Activated T-helper 1 cell treated with anti-CD3 and anti-CD28 coated beads, Interleukin-12 subunit alpha, Interleukin-12 subunit beta, Interleukin-2, Interleukin-4 antibody, amounts not matched to agents 30 ng/mL and 10 ng/mL and 1 ng/mL, durations not matched to agents 14 hours and 24 hours and 36 hours (primary cell): ENCODE measurements around the gene TNKS2. TPM values are rescaled to one million over a fixed set of nuclear protein-coding genes. Genes with fewer than 3 reads are reported as not detected.

Experiments used
- DNase-seq: peaks from one replicate; pipeline ENCODE4 v3.0.0; 2021; ENCODE audit warnings: low spot score
- H3K27ac Mint-ChIP-seq: one replicate; pipeline ENCODE4 v1.8.0; 2021; ENCODE audit warnings: mild to moderate bottlenecking, mixed read lengths
- H3K27me3 Mint-ChIP-seq: one replicate; pipeline ENCODE4 v1.8.0; 2022; ENCODE audit warnings: mild to moderate bottlenecking, moderate library complexity, mixed read lengths; ENCODE audit not compliant: insufficient read depth
- H3K36me3 Mint-ChIP-seq: one replicate; pipeline ENCODE4 v1.8.0; 2021; ENCODE audit warnings: low read depth, mixed read lengths
- H3K4me1 Mint-ChIP-seq: one replicate; pipeline ENCODE4 v1.8.0; 2021; ENCODE audit warnings: low read depth, mixed read lengths
- H3K4me3 Mint-ChIP-seq: one replicate; pipeline ENCODE4 v1.8.0; 2021; ENCODE audit warnings: mild to moderate bottlenecking, moderate library complexity, mixed read lengths
- H3K9me3 Mint-ChIP-seq: one replicate; pipeline ENCODE4 v1.8.0; 2021; ENCODE audit warnings: mixed read lengths
- intact Hi-C: fragments of 100-400 bp; cut with micrococcal nuclease; formaldehyde crosslinking; loops from one replicate; pipeline ENCODE4 v1.15.1; 2024
- total RNA-seq: library from RNA; stranded (reverse); gene quantifications from 2 replicates; pipeline ENCODE4 v1.2.3, GENCODE V29; 2022

Gene TNKS2
- total RNA-seq, 1 donor from 2014 or later, result 29.9 TPM

GRCh38 chr10:91843083-91843482 lies 44.9 kb downstream of the TNKS2 start:
- intact Hi-C loops, result no loop called here
- H3K9me3 Mint-ChIP-seq, result no peaks in the 10 kb centered on the region
- no peaks in the 10 kb centered on the region for H3K4me1 Mint-ChIP-seq
- no peak overlapping the region for H3K4me3 Mint-ChIP-seq
- H3K36me3 Mint-ChIP-seq, result peaks cover 46% of the 10 kb centered on the region
- no peaks in the 10 kb centered on the region for H3K27me3 Mint-ChIP-seq
- H3K27ac Mint-ChIP-seq, result no peak overlapping the region
- no peak for DNase-seq

DNA sequence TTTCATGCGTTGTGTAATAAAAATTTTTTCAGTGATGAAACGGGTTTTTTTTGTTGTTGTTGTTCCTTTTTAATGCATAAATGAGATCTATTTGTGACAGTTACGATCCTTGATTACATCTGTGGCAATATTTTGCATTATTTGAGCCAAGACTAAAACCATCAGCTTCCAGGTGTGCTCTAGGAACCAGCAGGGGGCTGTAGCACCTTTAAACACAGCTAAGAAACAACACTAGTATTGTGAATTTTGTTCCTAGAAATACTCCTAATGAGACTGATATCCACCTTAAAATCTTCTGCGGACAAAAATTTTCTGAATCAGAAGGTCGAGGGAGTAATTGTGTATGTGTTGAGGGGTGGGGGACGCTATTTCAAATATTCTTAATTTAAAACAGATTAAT lies 58.4 kb downstream of the TNKS2 start:
- no peak for DNase-seq
- H3K4me3 Mint-ChIP-seq, result no peak overlapping the region
- intact Hi-C loops, result loop anchor here (1.0 to 5.0 kb wide), 2 partner anchors 57 to 99 kb away; no protein-coding TSS in a partner anchor
- no peaks in the 10 kb centered on the region for H3K4me1 Mint-ChIP-seq
- H3K9me3 Mint-ChIP-seq, result no peaks in the 10 kb centered on the region
- peaks cover 41% of the 10 kb centered on the region for H3K36me3 Mint-ChIP-seq
- no peak overlapping the region for H3K27ac Mint-ChIP-seq
- H3K27me3 Mint-ChIP-seq, result no peaks in the 10 kb centered on the region

DNA sequence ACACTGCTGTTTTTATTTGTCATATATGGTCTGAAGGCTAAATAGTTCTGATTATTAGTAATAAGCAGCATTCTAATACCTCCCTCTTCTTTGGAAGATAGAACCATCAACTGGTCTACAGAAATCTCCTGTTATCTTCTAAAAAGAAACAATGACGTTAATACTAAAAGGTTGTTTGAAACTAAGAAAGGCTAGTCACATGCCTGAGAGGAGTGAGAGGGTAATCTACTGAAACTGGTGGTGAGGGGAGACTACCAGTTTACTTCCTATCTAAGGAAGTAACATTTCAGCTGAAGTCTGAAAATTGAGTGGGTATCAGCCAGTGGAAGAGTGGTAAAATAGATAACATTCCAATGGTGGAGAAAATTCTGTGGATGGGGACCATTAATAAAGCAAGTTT lies 62.7 kb downstream of the TNKS2 start:
- no peak for DNase-seq
- Mint-ChIP-seq H3K36me3 (peaks cover 41% of the 10 kb centered on the region), H3K27me3 (no peaks in the 10 kb centered on the region), H3K4me1 (no peaks in the 10 kb centered on the region), H3K9me3 (no peaks in the 10 kb centered on the region), H3K4me3 (no peak overlapping the region), H3K27ac (no peak overlapping the region)
- intact Hi-C loops, result no loop called here

- intact Hi-C loops, result no loop called here
- Mint-ChIP-seq H3K9me3 (no peaks in the 10 kb centered on the region), H3K36me3 (peaks cover 21% of the 10 kb centered on the region), H3K4me1 (no peaks in the 10 kb centered on the region), H3K27me3 (no peaks in the 10 kb centered on the region), H3K4me3 (no peak overlapping the region), H3K27ac (no peak overlapping the region)
- DNase-seq, result no peak
Measured at GRCh38 chr10:91864099-91864498, 65.9 kb downstream of the TNKS2 start.

GRCh38 chr10:91864744-91865143 lies 66.5 kb downstream of the TNKS2 start:
- Mint-ChIP-seq H3K4me3 (no peak overlapping the region), H3K27ac (no peak overlapping the region), H3K27me3 (no peaks in the 10 kb centered on the region), H3K9me3 (no peaks in the 10 kb centered on the region), H3K4me1 (no peaks in the 10 kb centered on the region), H3K36me3 (peaks cover 20% of the 10 kb centered on the region)
- intact Hi-C loops, result no loop called here
- DNase-seq, result no peak

DNA sequence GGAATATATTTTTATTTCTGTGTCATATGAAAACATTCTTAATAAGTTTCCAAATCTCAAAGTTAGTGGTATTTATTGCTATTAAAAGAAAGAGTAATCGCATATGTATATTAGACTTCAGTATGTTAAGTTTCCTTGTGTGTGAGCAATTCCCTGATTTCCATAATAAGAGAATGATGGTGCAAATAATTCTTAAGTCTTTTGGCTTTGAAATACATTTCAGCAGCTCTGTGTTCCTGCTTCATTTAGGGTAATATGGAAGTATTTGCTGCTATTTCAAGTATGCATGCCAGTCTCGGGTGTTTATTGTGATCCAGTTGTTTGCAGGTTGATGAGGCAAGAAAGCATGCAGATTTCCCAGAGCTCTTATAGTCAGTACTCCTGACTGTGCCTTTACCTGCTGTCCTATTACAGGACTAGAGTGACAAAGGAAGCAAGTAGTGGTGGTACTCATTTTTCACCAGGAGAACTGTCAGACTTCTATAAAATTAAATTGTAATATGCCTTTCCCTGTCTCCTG lies 67.4 kb downstream of the TNKS2 start:
- no peaks in the 10 kb centered on the region for H3K9me3 Mint-ChIP-seq
- no peak overlapping the region for H3K27ac Mint-ChIP-seq
- peaks cover 16% of the 10 kb centered on the region for H3K36me3 Mint-ChIP-seq
- H3K27me3 Mint-ChIP-seq, result no peaks in the 10 kb centered on the region
- no peak for DNase-seq
- H3K4me1 Mint-ChIP-seq, result no peaks in the 10 kb centered on the region
- intact Hi-C loops, result no loop called here
- H3K4me3 Mint-ChIP-seq, result no peak overlapping the region

DNA sequence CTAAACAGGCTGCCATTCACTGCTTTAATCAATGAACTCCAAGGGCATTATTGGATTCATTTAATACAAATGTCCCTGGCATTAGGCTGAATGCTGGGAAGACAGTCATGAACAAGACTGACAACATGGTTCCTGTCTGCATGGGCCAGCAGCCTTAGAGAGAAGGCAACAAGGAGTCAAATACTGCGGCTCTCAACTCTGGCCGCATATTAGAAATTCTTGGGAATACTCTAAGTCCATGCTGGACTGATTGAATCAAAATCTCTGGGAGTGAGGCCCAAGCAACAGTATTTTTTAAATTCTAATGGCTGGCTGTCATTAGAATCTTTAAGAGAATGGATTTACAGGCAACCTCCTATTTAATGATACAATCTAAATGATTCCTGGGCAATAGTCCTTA lies 76.9 kb downstream of the TNKS2 start:
- Mint-ChIP-seq H3K9me3 (no peaks in the 10 kb centered on the region), H3K36me3 (no peaks in the 10 kb centered on the region), H3K4me3 (no peak overlapping the region), H3K27ac (no peak overlapping the region), H3K27me3 (peaks cover 5% of the 10 kb centered on the region), H3K4me1 (no peaks in the 10 kb centered on the region)
- intact Hi-C loops, result no loop called here
- no peak for DNase-seq

GRCh38 chr10:91875779-91876178 lies 77.6 kb downstream of the TNKS2 start:
- H3K4me1 Mint-ChIP-seq, result no peaks in the 10 kb centered on the region
- intact Hi-C loops, result no loop called here
- no peaks in the 10 kb centered on the region for H3K9me3 Mint-ChIP-seq
- H3K27ac Mint-ChIP-seq, result no peak overlapping the region
- H3K27me3 Mint-ChIP-seq, result peaks cover 5% of the 10 kb centered on the region
- DNase-seq, result no peak
- no peaks in the 10 kb centered on the region for H3K36me3 Mint-ChIP-seq
- H3K4me3 Mint-ChIP-seq, result no peak overlapping the region

GRCh38 chr10:91879515-91880170 lies 81.4 kb downstream of the TNKS2 start:
- no peaks in the 10 kb centered on the region for H3K4me1 Mint-ChIP-seq
- H3K27ac Mint-ChIP-seq, result no peak overlapping the region
- no peaks in the 10 kb centered on the region for H3K9me3 Mint-ChIP-seq
- H3K4me3 Mint-ChIP-seq, result no peak overlapping the region
- H3K27me3 Mint-ChIP-seq, result peaks cover 20% of the 10 kb centered on the region
- intact Hi-C loops, result no loop called here
- DNase-seq, result no peak
- no peaks in the 10 kb centered on the region for H3K36me3 Mint-ChIP-seq

GRCh38 chr10:91880310-91880709 lies 82.1 kb downstream of the TNKS2 start:
- Mint-ChIP-seq H3K27ac (no peak overlapping the region), H3K9me3 (no peaks in the 10 kb centered on the region), H3K4me3 (no peak overlapping the region), H3K4me1 (no peaks in the 10 kb centered on the region), H3K36me3 (no peaks in the 10 kb centered on the region), H3K27me3 (peaks cover 20% of the 10 kb centered on the region)
- no peak for DNase-seq
- intact Hi-C loops, result no loop called here

DNA sequence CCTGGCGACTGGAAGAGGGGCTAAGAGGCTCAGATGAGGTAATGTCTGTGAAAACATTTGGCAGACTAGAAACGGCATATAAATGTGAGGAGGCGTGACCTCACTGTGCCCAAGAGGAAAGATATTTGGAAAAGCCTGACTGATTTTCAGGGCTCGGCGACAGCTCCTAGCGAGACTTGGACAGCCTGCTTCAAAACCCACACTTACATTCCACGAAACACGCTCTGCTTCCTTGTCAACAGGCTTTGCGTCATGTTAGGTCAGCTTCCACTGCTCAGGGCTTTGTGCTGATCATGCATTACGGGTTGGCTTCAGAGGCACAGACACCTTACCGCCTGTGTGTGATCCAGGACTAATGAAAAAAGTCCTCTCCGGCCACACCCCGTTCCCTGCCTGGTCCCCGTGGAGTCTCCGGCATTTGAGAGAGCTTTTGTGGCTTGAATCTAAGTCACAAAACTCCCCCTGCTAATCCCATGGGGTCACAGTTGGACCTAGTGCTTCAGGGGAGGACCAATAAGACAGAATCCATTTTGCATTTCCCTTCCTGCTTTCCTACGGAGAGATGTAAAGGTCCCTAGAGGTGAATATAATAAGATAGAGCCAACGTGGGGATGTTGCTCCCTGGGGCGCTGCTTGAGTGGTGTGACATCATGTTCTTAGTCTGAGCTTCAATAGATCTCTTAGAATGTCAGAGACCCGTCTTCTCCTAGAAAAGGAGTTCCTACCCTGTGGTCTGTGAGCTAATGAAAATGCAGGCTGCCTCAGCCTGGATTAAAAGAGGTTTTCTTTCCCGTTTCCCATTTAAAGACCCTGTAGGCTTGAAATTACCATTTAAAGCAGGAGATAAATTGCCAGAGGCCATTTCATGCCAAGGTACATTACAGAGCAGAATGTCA lies 85.6 kb downstream of the TNKS2 start:
- H3K9me3 Mint-ChIP-seq, result no peaks in the 10 kb centered on the region
- DNase-seq, result no peak
- peaks cover 9% of the 10 kb centered on the region for H3K4me1 Mint-ChIP-seq
- intact Hi-C loops, result no loop called here
- no peak overlapping the region for H3K4me3 Mint-ChIP-seq
- H3K36me3 Mint-ChIP-seq, result peaks cover 2% of the 10 kb centered on the region
- H3K27me3 Mint-ChIP-seq, result peaks cover 37% of the 10 kb centered on the region
- H3K27ac Mint-ChIP-seq, result no peak overlapping the region

DNA sequence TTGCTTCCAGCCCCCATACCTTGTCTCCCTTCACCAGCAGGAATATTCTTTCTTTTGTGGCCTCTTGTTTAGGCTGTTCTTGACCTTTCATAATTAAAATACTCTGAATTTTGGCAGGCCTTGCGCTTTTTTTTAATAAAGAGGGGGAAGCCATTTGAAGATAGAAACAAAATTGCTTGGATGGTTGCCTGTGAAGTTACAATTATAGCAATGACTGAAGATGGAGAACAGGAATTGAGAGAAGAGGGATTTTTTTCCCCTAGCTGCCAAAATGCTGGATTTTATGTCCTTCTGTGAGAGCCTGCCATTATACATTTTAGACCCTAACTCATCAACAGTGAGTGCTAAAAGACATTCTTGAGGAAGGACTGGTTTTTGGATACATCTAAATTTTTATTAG lies 86.3 kb downstream of the TNKS2 start:
- Mint-ChIP-seq H3K36me3 (peaks cover 3% of the 10 kb centered on the region), H3K4me3 (no peak overlapping the region), H3K9me3 (no peaks in the 10 kb centered on the region), H3K4me1 (peaks cover 9% of the 10 kb centered on the region), H3K27me3 (peaks cover 36% of the 10 kb centered on the region), H3K27ac (no peak overlapping the region)
- no peak for DNase-seq
- intact Hi-C loops, result no loop called here

DNA sequence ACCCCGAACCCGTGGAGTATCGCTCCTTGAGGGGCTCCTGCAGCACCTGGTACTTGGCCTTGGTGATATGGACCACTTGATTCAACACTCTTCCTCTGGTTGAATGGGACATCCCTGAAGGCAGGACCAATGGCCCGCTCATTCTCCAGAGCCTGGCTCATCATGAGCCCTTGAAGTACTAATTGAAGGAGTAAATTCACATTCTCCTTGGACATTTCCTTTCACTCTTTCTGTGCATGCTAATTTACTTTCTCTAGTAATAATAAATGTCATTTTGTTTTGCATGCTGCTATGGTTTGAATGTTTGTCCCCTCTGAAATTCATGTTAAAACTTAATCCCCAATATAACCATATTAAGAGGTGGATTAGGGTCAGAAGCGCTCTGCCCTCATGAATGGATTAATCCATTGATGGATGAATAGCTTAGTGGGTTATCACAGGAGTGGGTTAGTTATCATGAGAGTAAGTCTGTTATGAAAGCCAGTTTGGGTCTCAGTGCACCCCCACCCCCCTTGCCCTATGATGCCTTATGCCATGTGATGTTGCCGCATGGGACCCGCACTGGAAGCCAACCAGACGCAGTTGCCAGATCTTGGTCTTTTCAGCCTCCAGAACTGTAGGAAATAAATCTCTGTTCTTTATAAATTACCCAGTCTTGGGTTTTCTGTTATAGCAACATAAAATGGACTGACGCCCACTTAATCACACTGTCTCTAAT lies 87.3 kb downstream of the TNKS2 start:
- Mint-ChIP-seq H3K4me3 (no peak overlapping the region), H3K27me3 (peaks cover 43% of the 10 kb centered on the region), H3K9me3 (no peaks in the 10 kb centered on the region), H3K27ac (no peak overlapping the region), H3K36me3 (peaks cover 3% of the 10 kb centered on the region), H3K4me1 (peaks cover 9% of the 10 kb centered on the region)
- intact Hi-C loops, result loop anchor here (2.0 kb wide), 1 partner anchor 23 kb away; the partner anchor contains the start of gene FGFBP3
- no peak for DNase-seq
